Ishikawa (cell line): ENCODE results near the gene PRKCB.

ENCODE experiments used
- CEBPB ChIP-seq: IDR thresholded peaks from 2 replicates; pipeline ENCODE4 v1.6.1; 2012
- CREB1 ChIP-seq: IDR thresholded peaks from 2 replicates; pipeline ENCODE4 v1.6.1; 2012; ENCODE audit warnings: low read depth
- EGR1 ChIP-seq: IDR thresholded peaks from 2 replicates; pipeline ENCODE4 v1.6.1; 2012
- EP300 ChIP-seq: IDR thresholded peaks from 2 replicates; pipeline ENCODE4 v1.6.1; 2012; ENCODE audit warnings: borderline replicate concordance
- FOXM1 ChIP-seq: IDR thresholded peaks from 2 replicates; pipeline ENCODE4 v1.6.1; 2012; ENCODE audit warnings: low read depth, borderline replicate concordance
- MAX ChIP-seq: IDR thresholded peaks from 2 replicates; pipeline ENCODE4 v1.6.1; 2012
- NFIC ChIP-seq: IDR thresholded peaks from 2 replicates; pipeline ENCODE4 v1.6.1; 2012
- RAD21 ChIP-seq: IDR thresholded peaks from 2 replicates; pipeline ENCODE4 v1.6.1; 2012; ENCODE audit warnings: low read depth
- TAF1 ChIP-seq: IDR thresholded peaks from 2 replicates; pipeline ENCODE4 v1.6.1; 2012; ENCODE audit warnings: low read depth, mild to moderate bottlenecking
- TCF12 ChIP-seq: IDR thresholded peaks from 2 replicates; pipeline ENCODE4 v1.6.1; 2012; ENCODE audit warnings: low read depth
- TEAD4 ChIP-seq: IDR thresholded peaks from 2 replicates; pipeline ENCODE4 v1.6.1; 2012
- YY1 ChIP-seq: IDR thresholded peaks from 2 replicates; pipeline ENCODE4 v1.6.1; 2012; ENCODE audit warnings: low read depth
- ZBTB7A ChIP-seq: IDR thresholded peaks from 2 replicates; pipeline ENCODE4 v1.6.1; 2012; ENCODE audit warnings: low read depth
- TF ChIP-seq, protein P1 (sequence below): IDR thresholded peaks from 2 replicates; pipeline ENCODE4 v1.6.1; 2012
- TF ChIP-seq, protein P2 (sequence below): IDR thresholded peaks from 2 replicates; pipeline ENCODE4 v1.6.1; 2012; ENCODE audit warnings: low read depth, mild to moderate bottlenecking

The PRKCB gene

GRCh38 chr16:23796941-23797340, 38.8 kb upstream of the PRKCB start:
- TF ChIP-seq YY1 (no peak), TEAD4 (no peak), ZBTB7A (no peak), MAX (no peak), EGR1 (no peak), CEBPB (no peak), TAF1 (no peak), RAD21 (no peak), EP300 (no peak), CREB1 (no peak), FOXM1 (no peak), NFIC (no peak), TCF12 (no peak)
- TF ChIP-seq, protein P1, sequence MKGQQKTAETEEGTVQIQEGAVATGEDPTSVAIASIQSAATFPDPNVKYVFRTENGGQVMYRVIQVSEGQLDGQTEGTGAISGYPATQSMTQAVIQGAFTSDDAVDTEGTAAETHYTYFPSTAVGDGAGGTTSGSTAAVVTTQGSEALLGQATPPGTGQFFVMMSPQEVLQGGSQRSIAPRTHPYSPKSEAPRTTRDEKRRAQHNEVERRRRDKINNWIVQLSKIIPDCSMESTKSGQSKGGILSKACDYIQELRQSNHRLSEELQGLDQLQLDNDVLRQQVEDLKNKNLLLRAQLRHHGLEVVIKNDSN = no peak
- TF ChIP-seq, protein P2, sequence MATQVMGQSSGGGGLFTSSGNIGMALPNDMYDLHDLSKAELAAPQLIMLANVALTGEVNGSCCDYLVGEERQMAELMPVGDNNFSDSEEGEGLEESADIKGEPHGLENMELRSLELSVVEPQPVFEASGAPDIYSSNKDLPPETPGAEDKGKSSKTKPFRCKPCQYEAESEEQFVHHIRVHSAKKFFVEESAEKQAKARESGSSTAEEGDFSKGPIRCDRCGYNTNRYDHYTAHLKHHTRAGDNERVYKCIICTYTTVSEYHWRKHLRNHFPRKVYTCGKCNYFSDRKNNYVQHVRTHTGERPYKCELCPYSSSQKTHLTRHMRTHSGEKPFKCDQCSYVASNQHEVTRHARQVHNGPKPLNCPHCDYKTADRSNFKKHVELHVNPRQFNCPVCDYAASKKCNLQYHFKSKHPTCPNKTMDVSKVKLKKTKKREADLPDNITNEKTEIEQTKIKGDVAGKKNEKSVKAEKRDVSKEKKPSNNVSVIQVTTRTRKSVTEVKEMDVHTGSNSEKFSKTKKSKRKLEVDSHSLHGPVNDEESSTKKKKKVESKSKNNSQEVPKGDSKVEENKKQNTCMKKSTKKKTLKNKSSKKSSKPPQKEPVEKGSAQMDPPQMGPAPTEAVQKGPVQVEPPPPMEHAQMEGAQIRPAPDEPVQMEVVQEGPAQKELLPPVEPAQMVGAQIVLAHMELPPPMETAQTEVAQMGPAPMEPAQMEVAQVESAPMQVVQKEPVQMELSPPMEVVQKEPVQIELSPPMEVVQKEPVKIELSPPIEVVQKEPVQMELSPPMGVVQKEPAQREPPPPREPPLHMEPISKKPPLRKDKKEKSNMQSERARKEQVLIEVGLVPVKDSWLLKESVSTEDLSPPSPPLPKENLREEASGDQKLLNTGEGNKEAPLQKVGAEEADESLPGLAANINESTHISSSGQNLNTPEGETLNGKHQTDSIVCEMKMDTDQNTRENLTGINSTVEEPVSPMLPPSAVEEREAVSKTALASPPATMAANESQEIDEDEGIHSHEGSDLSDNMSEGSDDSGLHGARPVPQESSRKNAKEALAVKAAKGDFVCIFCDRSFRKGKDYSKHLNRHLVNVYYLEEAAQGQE = no peak

DNA sequence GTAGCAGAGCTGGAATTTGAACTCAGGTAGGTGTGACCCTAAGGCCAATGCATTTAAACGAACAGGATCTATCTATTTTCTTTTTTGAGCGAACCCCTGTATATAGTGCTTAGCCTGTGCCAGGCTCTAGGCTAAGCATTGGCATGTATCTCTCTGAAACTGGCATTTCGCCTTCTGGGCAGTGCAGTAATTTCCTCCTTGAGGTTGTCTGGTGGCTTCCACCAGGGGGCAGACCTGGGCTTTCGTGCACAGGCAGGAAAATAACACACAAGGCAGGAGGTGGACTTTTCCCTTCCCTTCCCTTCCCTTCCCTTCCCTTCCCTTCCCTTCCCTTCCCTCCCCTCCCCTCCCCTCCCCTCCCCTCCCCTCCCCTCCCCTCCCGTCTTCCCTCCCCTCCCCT, 34.4 kb upstream of the PRKCB start:
- TF ChIP-seq RAD21 (peak; percentile 79), ZBTB7A (no peak), YY1 (no peak), TCF12 (no peak)
- TF ChIP-seq, protein P2 = no peak

DNA sequence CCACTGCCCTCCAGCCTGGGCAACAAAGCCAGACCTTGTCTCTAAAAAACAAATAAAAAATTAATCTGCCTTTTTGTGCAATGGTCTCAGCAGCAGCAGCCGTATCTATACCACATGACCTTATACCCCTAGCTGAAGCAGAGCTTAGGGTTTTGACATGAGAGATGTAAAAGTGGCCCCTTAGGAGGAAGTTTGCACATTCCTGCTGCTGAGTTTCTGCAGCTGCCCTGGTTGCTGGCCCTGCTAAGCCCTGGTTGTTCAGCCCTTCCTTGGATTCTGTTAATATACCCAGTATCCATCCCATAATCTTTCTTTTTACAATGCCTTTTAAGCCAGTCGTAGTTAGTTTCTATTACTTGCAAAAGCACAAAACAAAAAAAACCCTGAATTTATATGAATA, 33.0 kb upstream of the PRKCB start:
- TF ChIP-seq CEBPB (no peak), ZBTB7A (no peak), EP300 (no peak), FOXM1 (no peak)

DNA sequence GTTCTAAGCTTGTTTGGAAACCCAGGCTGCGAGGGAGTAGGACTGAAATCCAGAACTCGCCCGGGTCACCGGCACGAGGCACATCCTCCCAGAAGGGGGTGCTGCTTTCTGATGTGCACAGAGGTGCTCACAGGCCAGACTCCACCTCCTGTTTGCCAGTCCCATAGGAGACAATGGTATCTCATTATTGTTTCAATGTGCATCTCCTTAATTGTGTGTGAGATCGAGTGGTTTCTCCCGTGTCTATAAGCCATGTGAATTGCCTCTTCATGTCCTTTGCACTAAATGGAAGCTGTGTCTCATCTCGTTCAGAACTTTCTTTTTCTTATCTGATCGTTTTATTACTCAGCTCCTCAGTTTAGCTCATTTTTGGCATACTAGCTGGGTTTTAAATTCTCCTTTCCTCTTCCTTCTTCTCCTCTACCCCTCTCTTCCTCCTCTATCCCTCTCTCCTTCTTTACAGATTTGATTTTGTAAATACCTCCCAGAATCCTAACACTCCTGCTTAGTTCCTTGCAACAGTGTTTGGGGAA, 32.1 kb upstream of the PRKCB start:
- TF ChIP-seq CREB1 = no peak
- peak; percentile 39 for TF ChIP-seq RAD21

DNA sequence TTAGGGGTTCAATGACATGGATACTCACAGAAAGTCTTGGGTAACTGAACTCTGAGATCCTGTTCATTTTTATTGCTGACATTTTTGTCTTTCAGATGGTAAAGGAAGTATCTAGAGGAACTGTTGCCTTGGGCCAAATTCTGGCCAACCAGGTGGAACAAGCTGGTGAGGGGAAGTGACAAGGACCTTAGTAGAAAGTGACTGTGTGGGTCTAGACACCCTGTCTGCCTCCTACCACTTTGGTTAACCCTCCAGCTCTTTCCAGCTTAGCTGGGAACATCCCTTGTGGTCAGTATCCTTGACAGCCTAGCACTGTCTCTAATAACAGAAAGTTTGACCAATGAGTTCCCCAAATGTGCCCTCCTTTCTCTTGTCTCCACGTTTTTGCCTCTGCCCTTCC, 28.8 kb upstream of the PRKCB start:
- no peak for TF ChIP-seq EP300

DNA sequence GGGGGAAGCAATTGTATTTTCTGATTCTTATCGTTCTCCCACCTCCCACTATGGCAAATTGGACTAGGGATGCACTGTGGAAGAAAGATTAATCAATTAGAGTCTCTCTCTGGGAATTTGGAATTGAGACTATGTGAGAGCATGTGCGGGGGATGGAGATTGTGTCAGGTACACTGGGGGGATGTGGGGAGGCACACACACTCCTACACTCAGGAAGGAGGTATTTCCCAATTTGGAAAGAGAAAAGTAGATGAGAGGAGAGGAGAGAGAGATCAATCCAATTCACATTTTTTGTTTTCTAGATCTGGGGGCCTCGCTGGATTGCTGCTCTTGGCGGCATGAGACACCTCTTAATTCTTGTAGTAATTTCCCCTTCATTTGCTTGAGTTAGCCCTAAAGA, 14.3 kb upstream of the PRKCB start:
- TF ChIP-seq TCF12 = no peak
- TF ChIP-seq, protein P1 = no peak
- TF ChIP-seq TAF1 = no peak

DNA sequence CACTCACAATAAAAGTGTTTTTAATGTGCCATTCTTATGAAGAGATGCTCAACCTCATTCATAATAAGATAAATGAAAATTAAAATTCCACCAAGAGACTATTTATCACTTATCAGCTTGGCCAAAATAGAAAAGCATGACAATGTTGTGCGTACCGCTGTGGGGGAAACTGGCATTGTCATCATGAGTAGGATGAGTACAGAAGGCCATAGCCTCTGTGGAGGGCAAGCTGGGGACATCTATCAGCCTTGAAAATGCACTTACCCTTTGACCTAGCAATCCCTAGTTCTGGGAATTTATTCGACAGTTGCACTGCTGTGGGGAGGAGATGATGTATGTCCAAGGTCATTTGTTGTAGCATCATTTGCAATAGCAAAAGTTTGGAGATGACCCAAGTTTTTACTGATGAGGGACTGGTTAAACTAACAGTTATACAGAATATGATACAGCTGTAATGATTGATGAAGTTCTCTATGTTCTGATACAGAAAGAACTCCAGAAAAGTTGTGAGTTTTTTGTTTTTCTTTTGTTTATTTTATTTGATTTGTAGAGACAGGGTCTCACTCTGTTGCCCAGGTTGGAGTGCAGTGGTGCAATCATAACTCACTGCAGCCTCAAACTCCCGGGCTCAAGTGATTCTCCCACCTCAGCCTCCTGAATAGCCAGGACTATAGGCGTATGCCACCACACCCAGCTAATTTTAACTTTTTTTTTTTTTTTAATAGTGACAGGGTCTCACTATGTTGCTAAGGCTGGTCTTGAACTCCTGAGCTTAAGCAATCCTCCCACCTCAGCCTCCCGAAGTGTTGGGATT, 13.7 kb upstream of the PRKCB start:
- TF ChIP-seq RAD21 (no peak), FOXM1 (no peak), CREB1 (no peak), NFIC (no peak), CEBPB (no peak), EGR1 (no peak)
- TF ChIP-seq, protein P2 = no peak
- TF ChIP-seq, protein P1 = no peak
